Activated CD4-positive, alpha-beta T cell treated with anti-CD3 and anti-CD28 coated beads, Interleukin-10, Interleukin-2, amounts not matched to agents 100 ng/mL and 50 ng/mL, durations not matched to agents 16 hours and 8 hours (primary cell): ENCODE data around the gene DST.
"Not testable (repeated sequence)": the region's sequence is repeated elsewhere in the genome, so short reads cannot be mapped to it uniquely, and the experiment has no call there.

Source experiments
- DNase-seq: peaks from one replicate; pipeline ENCODE4 v3.0.0-alpha.2; 2020

DST gene

DNA sequence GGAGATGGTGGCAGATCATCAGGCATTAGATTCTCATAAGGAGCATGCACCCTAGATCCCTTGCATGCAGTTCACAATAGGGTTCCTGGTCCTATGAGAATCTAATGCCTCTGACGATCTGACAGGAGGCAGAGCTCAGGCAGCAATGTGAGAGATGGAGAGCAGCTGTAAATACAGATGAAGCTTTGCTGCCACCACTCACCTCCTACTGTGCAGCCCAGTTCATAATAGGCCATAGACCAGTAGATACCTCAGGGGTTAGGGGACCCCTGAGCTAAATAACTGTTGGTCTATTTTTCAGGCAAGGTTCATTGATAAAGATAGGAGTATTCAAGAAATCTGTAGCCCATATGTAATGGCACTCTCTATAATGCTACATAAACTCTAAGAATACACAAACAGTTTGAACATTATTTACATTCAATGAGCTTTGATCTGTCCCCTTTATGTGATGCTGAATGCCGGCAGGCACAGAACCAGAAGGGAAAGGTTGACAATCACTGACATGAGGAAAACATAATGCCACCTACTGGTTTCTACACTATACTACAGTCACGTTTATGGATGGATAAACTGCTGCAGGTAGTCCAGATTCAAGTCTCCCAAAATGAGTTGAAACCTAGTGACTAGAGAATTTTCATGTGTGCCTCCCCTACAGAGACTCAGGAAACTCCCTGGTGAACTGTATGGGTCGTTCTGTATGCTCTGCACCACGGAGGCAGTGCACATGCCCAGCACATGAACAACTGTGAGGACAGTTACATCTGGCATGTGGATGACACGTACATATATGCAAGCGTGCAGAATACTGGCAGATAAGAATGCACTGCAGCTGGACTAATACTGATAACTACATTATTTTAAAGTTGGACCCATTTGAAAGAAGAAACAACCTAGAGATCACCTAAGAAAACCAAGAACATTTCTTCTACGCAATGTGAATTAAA, 72.0 kb downstream of the DST start:
- DNase-seq = peak; percentile 21

DNA sequence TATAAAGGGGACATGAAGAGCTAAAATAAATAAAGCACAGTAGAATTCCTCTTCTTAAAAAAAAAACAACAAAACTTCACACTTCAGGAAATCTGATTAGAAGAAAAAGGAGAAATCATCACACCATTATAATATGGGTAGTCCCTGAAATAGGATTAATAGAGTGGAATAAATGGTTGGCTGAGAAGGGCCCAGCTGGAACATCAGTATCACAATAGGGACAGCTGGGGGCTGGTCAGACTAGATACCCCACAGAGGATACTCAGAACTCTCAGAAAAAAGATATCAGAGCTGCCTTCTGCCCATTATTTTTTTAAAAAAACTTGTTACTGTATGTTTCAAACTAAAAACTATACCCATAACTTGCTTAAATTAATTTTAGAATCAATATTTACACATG, 75.2 kb downstream of the DST start:
- DNase-seq = no peak

GRCh38 chr6:56562730-56563129, 80.0 kb downstream of the DST start:
- not testable (repeated sequence) for DNase-seq

DNA sequence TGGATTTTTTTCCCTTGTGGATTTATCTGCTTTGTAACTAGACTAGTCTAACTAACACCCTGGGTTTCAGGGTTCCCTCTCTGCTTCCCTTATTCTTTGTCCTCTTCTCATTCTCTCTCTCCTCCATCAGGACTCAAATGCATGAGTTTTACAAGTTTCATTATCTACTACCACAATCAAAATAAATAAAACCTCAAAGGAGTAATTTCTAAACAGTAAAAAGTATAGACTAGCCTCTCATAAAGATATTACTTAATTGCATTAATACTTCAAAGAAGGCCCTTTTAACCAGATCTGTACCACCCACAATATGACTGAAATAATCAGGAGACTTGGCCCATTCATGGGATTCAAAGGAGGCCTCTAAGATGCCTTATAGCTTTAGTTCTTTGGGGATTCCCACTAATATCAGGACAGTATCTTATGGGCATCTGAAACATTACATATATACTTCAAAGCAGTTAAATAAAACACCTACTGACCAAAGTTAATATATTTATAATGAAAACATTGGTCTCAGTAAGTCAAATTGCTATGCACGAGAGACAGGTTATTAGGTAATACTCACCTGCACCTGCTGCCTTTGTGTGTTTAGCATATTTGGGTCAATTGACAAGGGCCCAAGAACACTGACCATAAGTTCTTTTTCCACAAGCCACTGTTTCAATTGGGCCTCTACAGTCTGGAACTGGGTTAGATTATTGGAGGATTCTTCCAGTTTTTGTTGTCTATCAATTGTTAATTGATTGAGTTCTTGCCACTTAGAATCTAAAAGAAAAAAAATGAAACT, 85.7 kb downstream of the DST start:
- no peak for DNase-seq

DNA sequence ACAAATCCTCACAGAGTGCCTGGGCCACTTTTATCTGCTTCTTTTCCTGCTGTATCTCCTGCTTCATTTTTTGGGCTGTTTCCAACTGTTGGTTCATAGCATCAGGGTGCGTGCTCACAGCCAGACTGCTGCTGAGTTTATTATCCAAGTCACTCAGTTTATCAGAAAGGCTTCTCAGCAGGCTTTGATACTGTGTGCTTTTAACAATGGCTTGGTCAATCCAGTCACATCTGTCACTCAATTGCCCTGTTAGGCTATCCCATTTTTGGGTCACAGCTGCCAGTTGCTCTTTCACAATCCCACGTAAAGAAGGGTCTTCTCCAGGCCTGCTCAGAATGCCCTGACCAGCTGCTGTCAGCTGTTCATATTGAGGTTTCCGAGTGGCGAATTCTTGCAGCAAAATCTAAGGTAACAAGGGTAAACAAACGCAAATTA, 87.2 kb downstream of the DST start:
- DNase-seq = no peak

- no peak for DNase-seq
These were observed 90.2 kb downstream of the DST start for GRCh38 chr6:56552187-56553130.

DNA sequence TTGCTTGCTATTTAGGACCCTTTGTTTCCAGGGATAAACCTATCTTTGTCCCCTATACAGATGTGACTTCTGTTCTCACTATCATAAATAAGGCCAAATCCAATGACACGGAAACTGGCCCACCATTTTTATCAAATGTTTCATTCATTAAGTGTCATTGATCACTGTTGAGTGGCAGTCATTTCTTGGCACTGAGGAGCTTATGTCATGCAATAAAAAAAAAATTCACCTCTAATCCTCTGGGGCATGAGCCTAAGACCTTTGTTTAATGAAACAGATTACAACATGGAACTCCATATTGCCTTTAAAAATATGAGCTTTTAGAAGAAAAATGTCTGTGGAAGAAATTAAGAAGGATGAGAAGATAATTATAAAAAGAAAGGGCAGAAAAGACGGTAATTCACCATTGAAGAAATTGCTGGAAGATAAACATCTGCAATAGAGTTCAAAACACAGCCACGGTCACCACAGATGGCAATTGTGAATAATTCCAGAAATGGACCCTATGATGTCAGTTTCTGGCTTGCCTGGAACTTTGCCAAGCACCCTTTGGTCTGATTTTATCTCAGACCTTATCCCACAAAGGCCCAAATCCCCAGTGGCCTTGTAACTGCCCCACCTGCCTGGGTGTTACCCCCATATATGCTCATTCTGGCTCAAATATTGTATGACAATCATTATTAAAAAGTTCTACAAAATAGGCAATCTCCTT, 91.1 kb downstream of the DST start:
- DNase-seq = no peak

- DNase-seq = no peak
These were observed 92.4 kb downstream of the DST start for GRCh38 chr6:56550301-56550700.

DNA sequence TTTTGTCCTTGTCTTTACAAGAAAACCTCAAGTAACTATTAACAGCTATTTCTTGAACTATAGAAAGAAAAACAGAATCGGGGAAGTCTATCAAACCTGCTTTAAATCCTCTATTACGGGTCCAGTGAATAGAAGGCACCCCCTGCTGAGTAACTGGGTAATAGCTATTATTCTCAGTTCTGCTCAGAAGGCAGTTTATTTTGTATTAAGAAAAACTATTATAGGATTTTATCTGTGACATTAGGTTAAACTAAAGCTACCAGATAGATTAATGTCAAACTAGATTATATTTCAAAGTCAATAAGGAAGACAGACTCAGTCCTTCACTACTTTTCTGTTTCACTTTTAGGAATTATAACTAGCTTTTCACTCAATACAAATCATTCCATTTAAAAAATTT, 93.7 kb downstream of the DST start:
- no peak for DNase-seq

- DNase-seq = no peak
These were observed 95.0 kb downstream of the DST start for GRCh38 chr6:56547687-56548086.

GRCh38 chr6:56542364-56543331, 100.0 kb downstream of the DST start:
- peak; percentile 88 for DNase-seq

- no peak for DNase-seq
These were observed 100.8 kb downstream of the DST start for GRCh38 chr6:56541741-56542360.

DNA sequence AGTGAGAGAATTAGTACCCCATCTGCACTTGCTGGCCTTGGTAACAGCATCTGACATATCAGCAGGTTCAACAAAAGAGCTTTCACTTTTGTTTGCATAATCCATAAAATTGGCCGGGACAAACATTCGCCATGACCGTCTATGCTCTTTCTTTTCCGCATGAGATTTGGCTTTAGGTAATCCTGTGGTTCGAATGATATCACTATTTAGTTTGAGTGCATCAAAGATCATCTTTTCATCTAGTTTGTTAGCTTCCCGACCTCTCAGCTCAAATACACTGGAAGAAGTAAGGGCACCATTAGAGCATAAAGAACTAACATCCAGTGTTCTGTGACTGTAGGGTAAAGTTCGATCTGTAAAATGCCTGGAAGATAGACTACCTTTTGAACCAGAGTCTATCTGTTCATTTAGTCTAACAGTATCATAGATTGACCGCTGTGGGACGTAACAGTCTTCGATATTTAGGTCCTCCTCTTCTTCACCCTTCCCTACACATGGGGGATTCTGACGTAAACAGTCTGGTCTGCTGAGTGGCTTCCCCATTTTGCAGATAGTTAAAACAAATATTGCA, 101.6 kb downstream of the DST start:
- DNase-seq = no peak

- DNase-seq = no peak
These were observed 102.3 kb downstream of the DST start for GRCh38 chr6:56540232-56541029.

GRCh38 chr6:56539527-56540105, 103.1 kb downstream of the DST start:
- DNase-seq = no peak

- no peak for DNase-seq
These were observed 103.8 kb downstream of the DST start for GRCh38 chr6:56538851-56539250.

DNA sequence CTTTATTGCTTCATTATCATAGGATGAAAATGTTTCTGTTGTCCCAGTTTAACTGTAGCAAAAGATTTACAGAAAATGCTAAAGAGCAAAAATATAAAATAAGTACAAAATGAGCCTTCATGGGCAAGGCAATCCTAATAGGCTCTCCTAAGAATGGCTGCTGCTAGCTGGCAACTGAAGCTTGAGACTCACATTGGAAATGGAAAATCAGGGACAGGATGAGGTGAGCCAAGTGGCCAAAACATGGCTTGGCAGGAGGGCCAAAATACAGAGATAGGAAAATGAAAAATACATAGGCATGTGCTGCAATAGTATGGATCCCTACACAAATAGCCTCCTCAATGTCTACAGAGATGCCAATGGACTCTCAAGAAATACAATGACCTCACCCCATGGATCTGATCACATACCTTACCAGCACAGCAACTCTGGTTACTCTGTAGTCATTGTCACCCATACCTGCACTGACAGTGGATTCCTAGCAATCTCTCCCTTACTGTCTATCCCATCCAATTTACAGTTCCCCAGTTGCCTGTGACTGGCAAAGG, 105.4 kb downstream of the DST start:
- no peak for DNase-seq

DNA sequence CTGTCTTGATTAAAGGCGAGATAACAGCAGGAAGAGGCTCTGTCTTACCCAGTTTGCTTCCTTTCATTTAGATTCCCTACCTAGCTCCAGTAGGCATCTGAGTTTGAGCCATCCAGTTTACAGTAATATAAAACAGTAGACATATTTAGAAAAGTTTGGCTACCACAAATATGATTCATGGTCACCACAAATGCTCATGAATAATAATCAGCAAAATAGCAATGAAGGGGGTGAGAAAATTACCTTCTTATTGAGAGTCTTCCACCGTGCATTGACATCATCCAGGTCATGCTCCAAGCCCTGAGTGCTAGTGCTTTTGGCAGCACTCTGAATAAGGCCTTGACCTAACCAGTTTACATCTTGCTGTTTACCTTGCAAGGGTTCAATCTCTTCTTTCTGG, 106.2 kb downstream of the DST start:
- no peak for DNase-seq
